GM12878 (cell line): Measurements from ENCODE around the gene LGI1. TPM values are rescaled to one million over a fixed set of nuclear protein-coding genes. Genes with fewer than 3 reads are reported as not detected.

Experiments
- ATAC-seq: fragments of 200-7000 bp; cut with Tn5 transposase; 3 replicates; pipeline ENCODE4 v1.9.1; 2020; ENCODE audit warnings: mild to moderate bottlenecking, moderate library complexity
- BruUV-seq: library from RNA; stranded (reverse); fragments of 400-500 nt; replicated peaks from 2 replicates; lab custom pipeline; 2021; lab: Mats Ljungman, UMichigan
- CTCF ChIA-PET: fragments of 300-600 bp; sonication (Branson Sonifier 250); formaldehyde crosslinking; extraction: SDS; loops from one replicate; lab custom pipeline; 2021; ENCODE audit warnings: inconsistent platforms; lab: Yijun Ruan, JAX
- POLR2A ChIA-PET: fragments of 350-600 bp; formaldehyde crosslinking; extraction: SDS; loops from one replicate; lab custom pipeline; 2021; ENCODE audit warnings: inconsistent platforms; lab: Charles Lee
- RAD21 ChIA-PET: fragments of 300-600 bp; sonication (Branson Sonifier 250); formaldehyde crosslinking; loops from one replicate; lab custom pipeline; 2023; ENCODE audit warnings: antibody characterized with exemption; ENCODE audit not compliant: unreplicated experiment; lab: Charles Lee
- SMC1A ChIA-PET: fragments of 300-600 bp; sonication (Branson Sonifier 250); formaldehyde crosslinking; loops from one replicate; lab custom pipeline; 2023; ENCODE audit not compliant: unreplicated experiment, uncharacterized antibody; lab: Charles Lee
- DNase-seq: peaks from one replicate; pipeline ENCODE4 v3.0.0-alpha.2; 2011; ENCODE audit warnings: low read depth, low spot score
- FAIRE-seq: peaks from 3 replicates; lab custom pipeline; 2011; peaks lifted over from hg19 to GRCh38; lab: Jason Lieb, UNC
- H2AFZ ChIP-seq: 2 replicates; pipeline ENCODE4 v1.6.0; 2011; ENCODE audit warnings: low read depth, low read length, control low read depth; ENCODE audit not compliant: control insufficient read depth
- H3K27ac ChIP-seq: 2 replicates; pipeline ENCODE4 v1.5.1; 2011; ENCODE audit warnings: control low read depth; ENCODE audit not compliant: control insufficient read depth, insufficient read depth
- H3K27me3 ChIP-seq, 2 experiments: replicated peaks in 1 of 2; 2 replicates each; pipeline versions ENCODE4 v1.6.0 to v1.6.1; 2011; ENCODE audit warnings: low read length in 1 of 2; ENCODE audit not compliant: control insufficient read depth in 2 of 2, insufficient read depth in 2 of 2
- H3K36me3 ChIP-seq, 2 experiments: 2 replicates each; pipeline ENCODE4 v1.5.1; 2011; ENCODE audit warnings: low read length in 1 of 2; ENCODE audit not compliant: control insufficient read depth in 2 of 2, insufficient read depth in 2 of 2
- H3K4me1 ChIP-seq: 2 replicates; pipeline ENCODE4 v1.6.1; 2011; ENCODE audit warnings: mild to moderate bottlenecking, low read length, moderate library complexity, mixed read lengths; ENCODE audit not compliant: control insufficient read depth, insufficient read depth
- H3K4me2 ChIP-seq: 2 replicates; pipeline ENCODE4 v1.6.0; 2011; ENCODE audit warnings: control low read depth; ENCODE audit not compliant: control insufficient read depth, insufficient read depth
- H3K4me3 ChIP-seq: fragments of 200-600 bp; sonication (generic); 2 replicates; pipeline ENCODE4 v1.5.1; 2016
- H3K79me2 ChIP-seq: 2 replicates; pipeline ENCODE4 v1.6.0; 2011; ENCODE audit warnings: low read length; ENCODE audit not compliant: control insufficient read depth, insufficient read depth
- H3K9ac ChIP-seq: 2 replicates; pipeline ENCODE4 v1.8.0; 2011; ENCODE audit warnings: low read length, control low read depth, mixed read lengths; ENCODE audit not compliant: control insufficient read depth, insufficient read depth
- H3K9me3 ChIP-seq: replicated peaks from 3 replicates; pipeline ENCODE4 v1.5.1; 2011; ENCODE audit warnings: mild to moderate bottlenecking, low read length; ENCODE audit not compliant: control insufficient read depth, insufficient read depth
- H4K20me1 ChIP-seq: 2 replicates; pipeline ENCODE4 v1.6.0; 2011; ENCODE audit not compliant: control insufficient read depth, insufficient read depth
- ATF7 ChIP-seq: fragments of 450-650 bp; IDR thresholded peaks from 2 replicates; pipeline ENCODE4 v1.6.1; 2016; ENCODE audit warnings: low read depth, mild to moderate bottlenecking
- BRCA1 ChIP-seq: IDR thresholded peaks from 2 replicates; pipeline ENCODE4 v1.6.1; 2011; ENCODE audit warnings: low read depth, low read length, improper control_type of control experiment
- ETV6 ChIP-seq, 2 experiments: fragments of 450-650 bp in 1 of 2; IDR thresholded peaks in 1 of 2; conservative IDR thresholded peaks in 1 of 2; 2 replicates each; pipeline ENCODE4 v1.6.1; 2014; ENCODE audit warnings: antibody characterized with exemption in 1 of 2, borderline replicate concordance in 1 of 2, low read depth in 1 of 2, mild to moderate bottlenecking in 1 of 2, moderate library complexity in 1 of 2
- JUNB ChIP-seq: IDR thresholded peaks from 2 replicates; pipeline ENCODE4 v1.6.1; 2016; ENCODE audit warnings: antibody characterized with exemption, mild to moderate bottlenecking
- RCOR1 ChIP-seq: conservative IDR thresholded peaks from 2 replicates; pipeline ENCODE4 v1.6.1; 2012; ENCODE audit warnings: low read depth, low read length, improper control_type of control experiment
- SMAD5 ChIP-seq: IDR thresholded peaks from 2 replicates; pipeline ENCODE4 v1.6.1; 2016; ENCODE audit warnings: antibody characterized with exemption, low read depth
- WGBS: methylation state at CpG from one replicate; pipeline ENCODE4 v1.1.6; 2016; ENCODE audit warnings: low lambda C conversion rate; ENCODE audit not compliant: insufficient replicate concordance, insufficient coverage; ENCODE audit errors: missing lambda C conversion rate; 5-methylcytosine and 5-hydroxymethylcytosine counted together
- in situ Hi-C: fragments of 300-500 bp; cut with MboI; formaldehyde crosslinking; loops from 9 replicates; pipeline ENCODE4 v1.14.3; 2018; ENCODE audit warnings: mixed read lengths
- intact Hi-C: fragments of 100-400 bp; cut with micrococcal nuclease; formaldehyde crosslinking; loops from one replicate; pipeline ENCODE4 v1.14.2; 2022; ENCODE audit not compliant: unreplicated experiment
- polyA plus RNA-seq, 11 experiments: library from polyadenylated mRNA; depleted of rRNA in 4 of 11; unstranded in 6 of 11; stranded (reverse) in 5 of 11; fragments of >200 nt; fragmentation: Nextera tagmentation in 4 of 11; fragmentation: Illumina TruSeq in 1 of 11; extraction: Ambion mirVana in 4 of 11; extraction: Trizol in 1 of 11; gene quantifications; 1 replicate in 1 of 11; 2 replicates in 10 of 11; pipeline versions ENCODE4 v1.2.1 to v1.2.3, GENCODE V29; 2011 to 2016; ENCODE audit warnings: inconsistent platforms in 2 of 11, missing spikeins in 2 of 11, low read depth in 1 of 11
- total RNA-seq, 4 experiments: library from RNA; depleted of rRNA in 3 of 4; stranded (reverse); fragments of >200 nt in 3 of 4; fragmentation: Illumina TruSeq in 1 of 4; extraction: Trizol in 1 of 4; gene quantifications; 2 replicates each; pipeline versions ENCODE4 v1.2.1 to v1.2.3, GENCODE V29; 2013 to 2021
- TF ChIP-seq, protein P1 (sequence below): fragments of 150-350 bp; IDR thresholded peaks from 2 replicates; pipeline ENCODE4 v1.6.1; 2016; ENCODE audit warnings: low read depth, low read length

LGI1 gene
- total and polyA plus RNA-seq, 10 of the 15 experiments (the other 5 are each of a cell fraction or from before 2014, with no cell fraction given), result not detected

DNA sequence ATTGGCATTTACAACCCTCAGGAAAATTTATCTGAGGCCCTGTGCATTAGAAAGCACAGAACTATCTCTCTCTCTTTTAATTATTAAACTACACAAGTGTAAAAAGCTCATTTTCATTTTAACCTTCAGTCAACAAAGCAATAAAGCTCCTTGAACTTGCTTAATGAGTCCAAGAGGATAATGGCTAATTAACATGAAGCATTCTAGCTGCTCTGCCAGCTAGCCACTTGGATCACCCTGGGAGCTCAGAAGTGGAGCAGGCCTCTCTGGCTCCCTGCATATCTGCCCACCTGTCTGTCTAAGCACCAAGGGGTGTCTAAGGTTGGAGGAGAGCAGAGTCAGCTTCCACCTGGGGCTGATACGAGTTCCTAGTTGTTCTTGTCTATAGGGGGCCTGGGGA is 80.1 kb downstream of the LGI1 start:
- intact Hi-C loops (no loop called here), in situ Hi-C loops (no loop called here)
- ChIA-PET SMC1A (interaction anchor here (1.4 kb wide), 1 partner anchor 23 kb away, joined by 3 read pairs; no protein-coding TSS in a partner anchor), POLR2A (no interaction called here), RAD21 (no interaction called here), CTCF (no interaction called here)
- H3K4me2 ChIP-seq, result no peak overlapping the region
- FAIRE-seq (no peak), ATAC-seq (no peak), DNase-seq (no peak)
- H3K79me2 ChIP-seq, result no peaks in the 10 kb centered on the region
- no peaks in the 10 kb centered on the region for H3K4me1 ChIP-seq
- no TSS peak for BruUV-seq
- no peaks in the 10 kb centered on the region; the same call in 2 of the 3 replicates for H3K9me3 ChIP-seq
- no peak overlapping the region for H3K27ac ChIP-seq
- H3K9ac ChIP-seq, result no peak overlapping the region
- no peak overlapping the region for H3K4me3 ChIP-seq
- no peaks in the 10 kb centered on the region for H4K20me1 ChIP-seq
- TF ChIP-seq BRCA1 (no peak), RCOR1 (no peak), ATF7 (no peak), SMAD5 (no peak), ETV6 (conservative IDR thresholded peaks at IDR 0.05 in 1 of 2, IDR thresholded peaks at IDR 0.05 in 1 of 2; ENCODE audit: borderline replicate concordance in 1 of 2, low read depth in 1 of 2) (no peak), JUNB (no peak)
- TF ChIP-seq, protein P1, sequence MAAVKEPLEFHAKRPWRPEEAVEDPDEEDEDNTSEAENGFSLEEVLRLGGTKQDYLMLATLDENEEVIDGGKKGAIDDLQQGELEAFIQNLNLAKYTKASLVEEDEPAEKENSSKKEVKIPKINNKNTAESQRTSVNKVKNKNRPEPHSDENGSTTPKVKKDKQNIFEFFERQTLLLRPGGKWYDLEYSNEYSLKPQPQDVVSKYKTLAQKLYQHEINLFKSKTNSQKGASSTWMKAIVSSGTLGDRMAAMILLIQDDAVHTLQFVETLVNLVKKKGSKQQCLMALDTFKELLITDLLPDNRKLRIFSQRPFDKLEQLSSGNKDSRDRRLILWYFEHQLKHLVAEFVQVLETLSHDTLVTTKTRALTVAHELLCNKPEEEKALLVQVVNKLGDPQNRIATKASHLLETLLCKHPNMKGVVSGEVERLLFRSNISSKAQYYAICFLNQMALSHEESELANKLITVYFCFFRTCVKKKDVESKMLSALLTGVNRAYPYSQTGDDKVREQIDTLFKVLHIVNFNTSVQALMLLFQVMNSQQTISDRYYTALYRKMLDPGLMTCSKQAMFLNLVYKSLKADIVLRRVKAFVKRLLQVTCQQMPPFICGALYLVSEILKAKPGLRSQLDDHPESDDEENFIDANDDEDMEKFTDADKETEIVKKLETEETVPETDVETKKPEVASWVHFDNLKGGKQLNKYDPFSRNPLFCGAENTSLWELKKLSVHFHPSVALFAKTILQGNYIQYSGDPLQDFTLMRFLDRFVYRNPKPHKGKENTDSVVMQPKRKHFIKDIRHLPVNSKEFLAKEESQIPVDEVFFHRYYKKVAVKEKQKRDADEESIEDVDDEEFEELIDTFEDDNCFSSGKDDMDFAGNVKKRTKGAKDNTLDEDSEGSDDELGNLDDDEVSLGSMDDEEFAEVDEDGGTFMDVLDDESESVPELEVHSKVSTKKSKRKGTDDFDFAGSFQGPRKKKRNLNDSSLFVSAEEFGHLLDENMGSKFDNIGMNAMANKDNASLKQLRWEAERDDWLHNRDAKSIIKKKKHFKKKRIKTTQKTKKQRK, result no peak
- peaks cover 0 to 2% of the 10 kb centered on the region in 2 experiments; a peak in 2 of 4 replicates for H3K27me3 ChIP-seq
- H3K36me3 ChIP-seq, result no peaks in the 10 kb centered on the region
- no peak overlapping the region for H2AFZ ChIP-seq
- WGBS, result 0% methylated on average over 1 of the region's 1 CpG
